HG03108 (cell line): ENCODE data around the gene SLC35G2.
"Not testable (repeated sequence)": the region's sequence is repeated elsewhere in the genome, so short reads cannot be mapped to it uniquely, and the experiment has no call there.

Source experiments
- ATAC-seq: cut with Tn5 transposase; IDR thresholded peaks from one replicate; pipeline ENCODE4 v1.9.1; 2021; ENCODE audit warnings: moderate library complexity; ENCODE audit not compliant: unreplicated experiment

The SLC35G2 gene

GRCh38 chr3:136885357-136886213, 66.7 kb downstream of the SLC35G2 start:
- ATAC-seq, result no peak

GRCh38 chr3:136889947-136890346, 71.0 kb downstream of the SLC35G2 start:
- ATAC-seq, result no peak

GRCh38 chr3:136891934-136892855, 73.3 kb downstream of the SLC35G2 start:
- no peak for ATAC-seq

- no peak for ATAC-seq
These were observed 75.0 kb downstream of the SLC35G2 start for GRCh38 chr3:136893848-136894443.

GRCh38 chr3:136897171-136897570, 78.2 kb downstream of the SLC35G2 start:
- not testable (repeated sequence) for ATAC-seq

- ATAC-seq, result no peak
These were observed 79.6 kb downstream of the SLC35G2 start for GRCh38 chr3:136898549-136898948.

- ATAC-seq, result no peak
These were observed 80.0 kb downstream of the SLC35G2 start for GRCh38 chr3:136898954-136899353.

- no peak for ATAC-seq
These were observed 80.8 kb downstream of the SLC35G2 start for GRCh38 chr3:136899622-136900158.

- ATAC-seq, result not testable (repeated sequence)
These were observed 81.8 kb downstream of the SLC35G2 start for GRCh38 chr3:136900694-136901093.

GRCh38 chr3:136901391-136901790, 82.5 kb downstream of the SLC35G2 start:
- ATAC-seq, result no peak

GRCh38 chr3:136902530-136902929, 83.6 kb downstream of the SLC35G2 start:
- not testable (repeated sequence) for ATAC-seq

- ATAC-seq, result no peak
These were observed 85.0 kb downstream of the SLC35G2 start for GRCh38 chr3:136903899-136904298.

- ATAC-seq, result no peak
These were observed 85.8 kb downstream of the SLC35G2 start for GRCh38 chr3:136904746-136905145.
